Uterus (tissue), 4 donors: Measurements from ENCODE around the gene ITPR1. TPM values are rescaled to one million over a fixed set of nuclear protein-coding genes. Genes with fewer than 3 reads are reported as not detected.

Experiments used
- DNase-seq, 2 donors: peaks; one replicate each; pipeline ENCODE4 v3.0.0-alpha.2; 2019 to 2020
- H3K27ac ChIP-seq, 2 donors: fragments of 200-600 bp; sonication (generic); 1 replicate in 1 of 2; 2 replicates in 1 of 2; pipeline ENCODE4 v1.5.1; 2016 to 2018
- H3K27me3 ChIP-seq, 2 donors: fragments of 200-600 bp; sonication (generic); one replicate each; pipeline ENCODE4 v1.5.1; 2018 to 2019; ENCODE audit warnings: control low read depth in 1 of 2
- H3K36me3 ChIP-seq, 2 donors: fragments of 200-600 bp; sonication (generic); one replicate each; pipeline ENCODE4 v1.5.1; 2019; ENCODE audit warnings: control low read depth in 1 of 2
- H3K4me1 ChIP-seq, 2 donors: fragments of 200-600 bp; sonication (generic); one replicate each; pipeline ENCODE4 v1.5.1; 2018 to 2019; ENCODE audit warnings: control low read depth in 1 of 2
- H3K4me3 ChIP-seq, 2 donors: fragments of 200-600 bp; sonication (generic); 1 replicate in 1 of 2; 2 replicates in 1 of 2; pipeline ENCODE4 v1.5.1; 2018 to 2019; ENCODE audit warnings: mild to moderate bottlenecking in 1 of 2
- H3K9me3 ChIP-seq, 2 donors: fragments of 200-600 bp; sonication (generic); one replicate each; pipeline ENCODE4 v1.5.1; 2019; ENCODE audit warnings: control low read depth in 1 of 2
- POLR2A ChIP-seq, 2 donors: fragments of 450-650 bp; IDR thresholded peaks; one replicate each; pipeline ENCODE4 v1.6.1; 2016; ENCODE audit warnings: antibody characterized with exemption in 2 of 2, mild to moderate bottlenecking in 1 of 2, moderate library complexity in 1 of 2
- intact Hi-C: fragments of 100-400 bp; cut with DNase I; formaldehyde crosslinking; loops from one replicate; pipeline ENCODE4 v1.15.1; 2023; ENCODE audit warnings: low total_unique reads
- total RNA-seq, 4 donors: library from RNA; depleted of rRNA in 3 of 4; stranded (reverse); fragments of >200 nt in 3 of 4; gene quantifications; one replicate each; pipeline versions ENCODE4 v1.1.0 to v1.2.4, GENCODE V29; 2014 to 2023
- TF ChIP-seq, protein P1 (sequence below), 4 experiments: fragments of 200-600 bp in 2 of 4; fragments of 450-650 bp in 2 of 4; sonication (generic) in 2 of 4; IDR thresholded peaks; one replicate each; pipeline ENCODE4 v1.5.1; 2016 to 2019; ENCODE audit warnings: antibody characterized with exemption in 4 of 4, mild to moderate bottlenecking in 2 of 4, moderate library complexity in 1 of 4
- donor health status: DM: yes; HTN: yes; CAD: no.

Gene ITPR1
- total RNA-seq, 4 donors from 2014 or later: 98.2 to 224 (median 141) TPM

DNA sequence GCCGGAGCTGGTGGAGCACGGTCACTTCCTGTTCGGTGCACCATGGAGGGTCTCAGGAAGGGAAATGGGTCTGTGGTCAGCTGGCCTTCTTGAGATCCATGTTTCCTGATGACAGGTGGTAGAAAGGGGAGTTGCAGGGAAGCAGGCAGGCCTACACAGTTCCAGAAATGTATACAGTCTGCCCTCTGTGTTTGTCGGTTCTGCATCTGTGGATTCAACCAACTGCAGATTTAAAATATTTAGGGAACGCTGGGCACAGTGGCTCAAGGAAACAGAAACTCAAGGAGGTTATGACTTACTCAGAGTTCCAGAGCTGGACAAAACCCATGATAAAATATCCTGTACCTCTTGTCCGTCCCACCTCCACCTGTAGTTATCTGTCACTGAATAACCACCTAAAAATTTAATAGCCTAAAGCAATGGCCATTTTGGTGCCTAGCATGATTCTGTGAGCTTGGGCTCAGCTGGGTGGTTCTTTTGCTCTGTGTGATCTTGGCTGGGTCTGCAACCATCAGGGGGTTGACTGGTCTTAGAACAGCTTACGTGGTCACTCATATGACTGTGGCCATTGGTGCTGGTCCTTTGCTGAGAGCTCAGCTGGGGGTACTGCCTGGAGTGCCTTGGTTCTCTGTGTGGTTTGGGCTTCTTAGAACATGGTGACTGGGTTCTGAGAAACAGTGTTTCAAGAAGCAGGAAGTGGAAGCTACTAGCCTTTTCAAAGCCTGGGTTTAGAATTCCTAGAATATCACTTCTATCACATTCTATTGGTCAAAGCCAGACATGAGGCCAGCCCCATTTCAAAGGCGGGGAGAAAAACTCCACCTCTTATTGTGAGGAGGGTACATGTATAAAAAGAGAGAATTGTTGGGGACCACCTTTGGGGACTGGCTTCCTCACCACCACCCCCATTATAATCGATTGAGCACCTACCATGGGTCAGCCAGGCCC lies 246.4 kb downstream of the ITPR1 start:
- H3K9me3 ChIP-seq: no peaks in the 10 kb centered on the region

GRCh38 chr3:4740397-4741105 lies 247.4 kb downstream of the ITPR1 start:
- TF ChIP-seq, protein P1, sequence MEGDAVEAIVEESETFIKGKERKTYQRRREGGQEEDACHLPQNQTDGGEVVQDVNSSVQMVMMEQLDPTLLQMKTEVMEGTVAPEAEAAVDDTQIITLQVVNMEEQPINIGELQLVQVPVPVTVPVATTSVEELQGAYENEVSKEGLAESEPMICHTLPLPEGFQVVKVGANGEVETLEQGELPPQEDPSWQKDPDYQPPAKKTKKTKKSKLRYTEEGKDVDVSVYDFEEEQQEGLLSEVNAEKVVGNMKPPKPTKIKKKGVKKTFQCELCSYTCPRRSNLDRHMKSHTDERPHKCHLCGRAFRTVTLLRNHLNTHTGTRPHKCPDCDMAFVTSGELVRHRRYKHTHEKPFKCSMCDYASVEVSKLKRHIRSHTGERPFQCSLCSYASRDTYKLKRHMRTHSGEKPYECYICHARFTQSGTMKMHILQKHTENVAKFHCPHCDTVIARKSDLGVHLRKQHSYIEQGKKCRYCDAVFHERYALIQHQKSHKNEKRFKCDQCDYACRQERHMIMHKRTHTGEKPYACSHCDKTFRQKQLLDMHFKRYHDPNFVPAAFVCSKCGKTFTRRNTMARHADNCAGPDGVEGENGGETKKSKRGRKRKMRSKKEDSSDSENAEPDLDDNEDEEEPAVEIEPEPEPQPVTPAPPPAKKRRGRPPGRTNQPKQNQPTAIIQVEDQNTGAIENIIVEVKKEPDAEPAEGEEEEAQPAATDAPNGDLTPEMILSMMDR (IDR thresholded peaks at IDR 0.05): no peak
- TF ChIP-seq POLR2A (IDR thresholded peaks at IDR 0.05): no peak
- DNase-seq: peak in 1 of 2 donors; percentile 65
- Histone ChIP-seq H3K27ac (peak overlapping the region; percentile 94 to 98), H3K36me3 (no peaks in the 10 kb centered on the region), H3K4me1 (peaks cover 0 to 5% of the 10 kb centered on the region in 2 donors), H3K9me3 (no peaks in the 10 kb centered on the region), H3K4me3 (no peak overlapping the region), H3K27me3 (no peaks in the 10 kb centered on the region)
- intact Hi-C loops: no loop called here

More for the DNA sequence above, 246.4 kb downstream of the ITPR1 start:
- Histone ChIP-seq H3K27me3 (no peaks in the 10 kb centered on the region), H3K36me3 (no peaks in the 10 kb centered on the region), H3K27ac (peak overlapping the region; percentile 94 to 98), H3K4me1 (peaks cover 0 to 5% of the 10 kb centered on the region in 2 donors), H3K4me3 (no peak overlapping the region)
- no peak for DNase-seq
- intact Hi-C loops: no loop called here
- TF ChIP-seq POLR2A (IDR thresholded peaks at IDR 0.05): no peak
- TF ChIP-seq, protein P1 (IDR thresholded peaks at IDR 0.05): no peak

DNA sequence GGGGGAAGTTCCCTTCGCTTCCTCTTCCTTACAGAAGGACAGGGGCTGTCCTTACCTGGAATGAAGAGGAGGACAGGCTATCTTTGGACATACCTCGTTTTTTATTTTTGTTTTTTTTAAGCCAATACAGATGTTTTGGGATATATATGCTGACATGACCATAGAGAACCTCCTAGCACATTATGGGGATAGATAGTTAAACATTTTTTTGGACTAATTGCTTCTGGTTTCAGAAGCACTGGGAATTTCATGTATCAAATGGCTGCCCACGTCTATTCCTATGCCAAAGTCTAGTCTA lies 247.9 kb downstream of the ITPR1 start:
- Histone ChIP-seq H3K27ac (peak overlapping the region; percentile 94 to 98), H3K9me3 (no peaks in the 10 kb centered on the region), H3K36me3 (no peaks in the 10 kb centered on the region), H3K4me3 (no peak overlapping the region), H3K4me1 (peaks cover 0 to 5% of the 10 kb centered on the region in 2 donors), H3K27me3 (no peaks in the 10 kb centered on the region)
- intact Hi-C loops: no loop called here
- DNase-seq: no peak
- TF ChIP-seq, protein P1 (IDR thresholded peaks at IDR 0.05): no peak
- no peak for TF ChIP-seq POLR2A (IDR thresholded peaks at IDR 0.05)

DNA sequence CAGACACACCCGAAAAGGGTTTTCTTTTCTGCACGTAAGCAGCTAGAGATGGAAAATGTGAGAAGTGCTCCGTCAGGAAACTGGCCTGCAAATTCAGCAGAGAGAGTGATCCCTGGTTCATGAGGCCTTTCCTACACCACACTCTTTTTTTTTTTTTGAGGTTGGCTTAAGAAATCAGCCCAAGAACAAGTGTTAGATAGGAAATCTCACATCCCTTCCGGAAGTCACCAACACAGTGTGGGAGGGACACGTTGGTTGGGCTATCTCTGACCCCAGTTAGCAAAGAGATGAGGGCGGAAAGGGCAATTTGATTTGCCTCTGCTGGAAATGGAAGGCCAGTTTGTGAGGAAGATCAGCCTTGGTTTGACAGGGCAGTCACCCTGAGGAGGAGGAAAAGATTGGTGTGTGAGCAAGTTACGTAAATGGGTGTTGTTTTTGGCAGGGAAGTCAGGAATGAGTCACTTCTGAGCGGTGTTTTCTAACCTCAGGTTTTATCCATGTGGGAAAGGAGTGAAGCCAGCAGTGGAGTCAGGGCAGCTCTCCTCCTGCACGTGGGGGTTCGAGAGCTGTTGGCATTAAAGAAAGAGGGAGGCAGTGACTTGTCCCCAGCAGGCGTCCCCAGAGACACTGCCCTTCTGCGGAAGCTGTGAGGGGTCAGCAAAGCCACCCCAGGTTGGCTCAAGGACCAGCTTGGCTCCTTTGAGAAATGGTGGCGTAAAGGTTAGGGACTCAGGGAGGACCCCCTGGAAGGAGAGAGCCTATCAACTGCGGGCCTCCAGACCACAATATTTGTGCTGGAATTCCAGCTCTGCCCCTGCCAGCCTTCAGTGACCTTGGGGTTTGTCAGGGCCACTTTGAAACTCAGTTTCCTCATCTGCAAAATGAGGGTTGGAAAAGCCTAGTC lies 248.5 kb downstream of the ITPR1 start:
- H3K4me3 ChIP-seq: no peak overlapping the region
- intact Hi-C loops: no loop called here
- TF ChIP-seq, protein P1 (IDR thresholded peaks at IDR 0.05): no peak
- TF ChIP-seq POLR2A (IDR thresholded peaks at IDR 0.05): peak; percentile 55 to 63

More for the DNA sequence above, 248.5 kb downstream of the ITPR1 start:
- Histone ChIP-seq H3K36me3 (no peaks in the 10 kb centered on the region), H3K27me3 (no peaks in the 10 kb centered on the region), H3K27ac (peak overlapping the region; percentile 94 to 98), H3K4me1 (peaks cover 0 to 5% of the 10 kb centered on the region in 2 donors), H3K9me3 (no peaks in the 10 kb centered on the region)
- DNase-seq: peak; percentile 72 to 90
